Measurements from ENCODE around the gene GFPT1.

DNA sequence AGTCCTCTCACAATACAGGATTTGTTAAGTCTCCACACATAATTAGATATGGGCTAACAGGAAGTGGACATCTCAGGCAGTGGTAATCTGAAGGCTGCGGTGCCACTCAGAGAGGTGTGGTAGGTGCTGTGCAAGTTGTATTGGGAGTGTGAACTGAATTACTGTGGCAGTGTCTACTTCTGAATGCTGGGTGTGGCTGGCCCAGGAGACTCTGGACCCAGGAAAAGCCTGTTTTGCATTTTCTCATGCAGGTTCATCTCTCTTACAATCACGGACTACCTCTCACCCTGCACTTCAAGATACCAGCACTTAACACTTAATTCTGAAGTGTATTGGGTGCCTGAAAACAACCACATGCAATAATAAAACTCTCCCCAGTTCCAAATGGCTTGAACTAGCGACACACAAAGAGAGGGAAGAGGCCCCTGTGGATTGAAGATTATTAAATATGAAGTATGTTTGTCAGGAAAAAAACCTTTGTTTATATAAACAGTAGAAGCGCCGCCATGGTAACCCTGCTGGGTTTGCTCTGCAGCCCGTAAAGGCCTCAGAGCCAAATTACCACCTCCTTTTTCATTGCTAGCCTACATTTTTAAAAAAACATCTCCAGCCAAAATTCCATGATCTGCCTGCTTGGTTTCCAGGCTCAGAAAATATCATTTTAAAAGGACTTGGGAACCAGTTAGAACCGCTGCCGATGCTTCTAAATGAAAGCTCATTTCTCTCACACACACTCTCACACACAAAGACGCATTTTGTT lies 77.5 kb downstream of the GFPT1 start:
- TF ChIP-seq CTCF (IDR thresholded peaks at IDR 0.05) (no peak), POLR2A (IDR thresholded peaks at IDR 0.05) (no peak), POLR2AphosphoS5 (IDR thresholded peaks at IDR 0.05) (peak in 1 of 3 donors; percentile 12)
